ENCODE results near the gene ANO1.

Gene ANO1

DNA sequence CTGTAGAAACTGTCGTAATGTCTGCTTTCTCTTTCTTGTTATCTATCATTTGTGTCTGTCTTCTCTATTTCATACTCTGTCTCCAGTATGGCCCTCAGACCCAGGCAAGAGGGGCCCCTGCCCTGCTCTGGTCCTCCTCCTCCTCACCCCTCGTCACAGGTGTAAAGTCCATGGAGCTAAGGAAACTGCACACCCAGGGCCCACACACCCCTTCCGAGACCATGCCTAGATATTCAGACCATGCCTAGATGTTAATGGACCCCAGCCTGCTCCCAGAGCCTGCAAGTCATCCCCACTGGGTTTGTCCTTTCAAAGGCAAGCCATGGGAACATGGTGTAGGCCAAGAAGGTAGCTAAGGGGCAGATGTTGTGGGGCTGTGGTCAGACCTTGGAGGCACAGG lies 24.1 kb upstream of the ANO1 start:
- no peak for DNase-seq

DNA sequence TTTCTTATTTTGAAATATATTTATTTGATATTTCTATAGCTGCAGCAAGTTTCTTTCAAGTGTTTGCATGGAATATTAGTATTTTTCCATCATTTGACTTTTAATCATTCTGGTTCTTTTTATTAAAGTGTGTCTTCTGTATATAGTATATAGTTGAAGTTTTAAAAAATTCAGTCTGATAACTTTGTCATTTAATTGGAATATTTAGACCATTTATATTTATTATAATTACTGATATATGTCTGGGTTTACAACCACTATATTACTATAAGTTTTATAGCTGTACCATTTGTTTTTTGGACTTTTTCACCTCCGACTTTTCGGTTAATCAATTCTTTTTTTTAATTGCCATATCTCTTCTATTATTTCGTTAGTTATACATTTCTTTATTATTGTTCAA lies 22.7 kb upstream of the ANO1 start:
- no peak for DNase-seq

DNA sequence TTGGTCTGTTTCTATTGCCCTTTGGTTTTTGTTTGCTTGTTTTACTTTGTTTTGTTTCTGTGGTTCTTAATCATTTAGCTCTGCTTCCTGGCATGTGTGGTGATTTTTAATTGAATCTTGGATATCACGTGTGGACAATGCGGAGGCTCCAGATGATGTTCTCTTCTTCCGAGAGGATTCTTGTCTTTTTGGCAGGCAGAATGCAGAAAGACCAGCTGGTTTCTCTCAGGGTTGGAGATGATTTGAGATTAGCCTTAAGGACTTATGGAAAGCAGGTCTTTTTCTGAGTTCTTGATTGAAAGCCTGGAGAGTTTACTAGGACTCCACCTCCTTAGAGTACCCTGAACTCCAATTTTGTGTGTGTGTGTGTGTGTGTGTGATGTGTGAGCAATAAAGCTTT lies 21.0 kb upstream of the ANO1 start:
- no peak for DNase-seq

DNA sequence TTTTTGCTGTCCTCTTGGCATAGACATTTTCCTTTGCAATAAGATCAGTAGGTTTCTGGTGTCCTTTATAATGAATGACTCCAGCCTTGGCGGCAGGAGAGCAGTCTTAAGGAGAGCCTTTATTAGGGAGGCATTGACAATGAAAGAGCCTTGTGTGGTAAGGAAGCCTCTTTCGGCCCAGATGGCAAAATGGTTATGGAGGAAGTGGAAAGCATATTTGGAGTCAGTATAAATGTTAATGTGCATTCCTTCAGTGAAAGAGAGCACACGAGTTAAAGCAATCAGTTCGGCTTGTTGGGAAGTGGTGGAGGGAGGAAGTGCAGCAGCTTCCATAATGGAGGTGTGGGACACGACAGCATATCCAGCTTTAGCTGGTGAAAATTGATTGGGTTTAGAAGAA lies 18.1 kb upstream of the ANO1 start:
- DNase-seq, result no peak

DNA sequence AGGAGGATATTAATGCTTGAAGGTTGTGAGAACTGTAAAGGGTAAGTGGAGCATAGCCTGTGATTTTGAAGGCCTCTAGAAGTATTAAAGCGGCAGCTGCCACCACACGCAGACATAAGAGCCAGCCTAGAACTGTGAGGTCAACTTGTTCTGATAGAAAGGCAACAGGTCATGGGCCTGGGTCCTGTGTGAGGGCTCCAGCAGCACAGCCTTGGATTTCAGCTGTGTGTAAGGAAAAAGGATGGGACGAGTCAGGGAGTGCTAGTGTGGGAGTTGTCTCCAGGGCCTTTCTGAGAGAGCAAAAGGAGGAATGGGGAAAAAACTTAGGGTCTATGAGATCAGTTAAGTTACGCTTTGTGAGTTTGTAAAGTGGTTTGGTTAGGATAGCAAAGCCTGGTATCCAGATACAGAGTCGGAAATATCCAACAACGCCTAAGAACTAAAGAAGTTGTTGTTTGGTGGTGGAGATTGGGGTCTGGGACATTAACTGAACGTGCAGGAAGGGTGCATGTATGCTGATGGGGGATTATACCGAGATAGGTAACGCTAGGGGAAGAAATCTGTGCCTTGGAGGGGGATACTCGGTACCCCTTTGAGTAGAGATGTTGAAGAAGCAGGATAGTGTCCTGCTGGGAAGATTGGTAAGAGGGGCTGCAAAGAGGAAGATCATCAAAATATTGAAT lies 17.4 kb upstream of the ANO1 start:
- DNase-seq, result no peak

DNA sequence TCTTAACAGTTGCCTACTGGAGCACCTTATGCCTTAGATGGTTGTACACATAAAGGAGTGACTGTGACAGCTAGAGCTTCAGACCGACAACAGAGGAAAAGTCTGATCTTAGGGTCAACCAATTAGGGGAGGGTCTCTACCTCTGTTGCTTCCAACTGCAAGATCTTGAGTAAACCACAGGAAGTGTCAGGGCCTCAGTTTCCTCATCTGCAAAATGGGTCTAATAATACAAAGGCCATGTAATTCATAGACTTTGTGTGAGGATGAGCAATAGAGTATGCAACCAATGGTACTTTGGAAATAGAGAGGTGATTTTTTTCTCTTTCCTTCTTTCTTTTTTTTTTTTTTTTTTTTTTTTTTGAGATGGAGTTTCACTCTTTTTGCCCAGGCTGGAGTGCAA lies 16.4 kb upstream of the ANO1 start:
- no peak for DNase-seq

DNA sequence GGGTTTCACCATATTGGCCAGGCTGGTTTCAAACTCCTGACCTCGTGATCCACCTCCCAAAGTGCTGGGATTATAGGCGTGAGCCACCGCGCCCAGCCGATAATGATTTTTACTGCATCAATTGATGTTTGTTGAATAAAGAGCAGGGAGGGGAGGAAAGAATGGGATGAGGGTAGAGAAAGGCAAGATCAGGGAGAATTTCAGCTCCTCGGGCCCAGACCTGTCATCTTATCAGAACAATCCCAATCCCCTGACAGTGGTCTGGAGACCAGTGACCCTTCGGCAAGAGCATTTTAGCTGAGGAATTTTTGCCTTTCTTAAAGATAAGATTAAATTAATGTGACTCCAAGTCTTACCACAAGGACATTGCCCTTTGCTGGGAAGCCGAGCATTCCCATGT lies 15.0 kb upstream of the ANO1 start:
- no peak for DNase-seq

DNA sequence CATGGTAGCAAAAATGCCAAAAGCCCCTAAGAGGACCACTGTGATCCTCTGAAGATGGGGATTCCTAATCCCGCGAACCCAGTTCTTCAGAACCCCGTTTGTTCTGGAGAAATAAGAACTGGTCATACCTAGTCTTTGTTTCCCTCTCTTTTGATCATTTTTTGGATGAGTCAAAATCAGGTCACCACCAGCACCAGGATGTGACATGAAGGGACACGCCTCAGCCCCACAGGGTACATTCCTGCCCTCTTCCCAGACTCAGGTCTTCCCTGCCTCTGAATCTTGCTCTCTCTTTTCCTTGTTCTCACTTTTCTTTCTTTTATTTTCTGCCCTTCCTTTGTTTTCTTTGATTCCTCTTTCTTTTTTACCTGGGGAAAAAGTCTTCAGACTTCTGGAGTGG lies 14.6 kb upstream of the ANO1 start:
- no peak for DNase-seq

DNA sequence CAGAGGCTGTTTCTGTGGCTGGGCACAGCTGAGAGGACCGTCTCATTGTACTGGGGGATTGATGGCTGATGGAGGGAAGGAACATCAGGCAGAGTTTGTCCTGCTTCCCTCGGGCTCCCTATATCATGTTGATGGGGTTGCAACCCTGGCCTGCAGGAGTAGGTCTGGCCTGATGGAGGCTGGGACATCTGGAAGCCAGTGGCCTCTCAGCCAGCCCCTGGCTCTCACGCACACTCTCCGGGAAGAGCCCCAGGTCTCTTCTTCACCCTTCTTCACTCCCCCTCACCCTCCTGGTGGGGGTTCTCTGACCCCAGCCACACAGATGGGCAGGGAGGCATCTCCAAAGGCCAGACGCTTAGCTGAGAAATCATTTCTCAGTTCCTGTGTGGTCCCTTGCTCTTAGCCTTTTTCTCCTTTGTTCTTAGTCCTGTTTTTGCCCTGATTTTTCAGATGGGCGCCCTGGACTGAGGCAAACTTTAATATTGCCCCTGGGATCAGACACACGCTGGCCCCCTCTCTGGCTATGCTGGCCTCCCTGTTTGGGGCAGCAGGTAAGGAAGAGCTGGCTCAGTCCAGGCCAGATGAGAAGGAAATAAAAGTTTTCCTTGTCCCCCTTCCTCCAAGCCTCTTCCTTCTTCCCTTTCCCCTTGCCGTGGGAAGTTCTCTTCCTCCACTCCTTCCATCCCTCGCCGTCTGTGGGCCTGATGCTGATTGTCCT lies 13.9 kb upstream of the ANO1 start:
- no peak for DNase-seq

DNA sequence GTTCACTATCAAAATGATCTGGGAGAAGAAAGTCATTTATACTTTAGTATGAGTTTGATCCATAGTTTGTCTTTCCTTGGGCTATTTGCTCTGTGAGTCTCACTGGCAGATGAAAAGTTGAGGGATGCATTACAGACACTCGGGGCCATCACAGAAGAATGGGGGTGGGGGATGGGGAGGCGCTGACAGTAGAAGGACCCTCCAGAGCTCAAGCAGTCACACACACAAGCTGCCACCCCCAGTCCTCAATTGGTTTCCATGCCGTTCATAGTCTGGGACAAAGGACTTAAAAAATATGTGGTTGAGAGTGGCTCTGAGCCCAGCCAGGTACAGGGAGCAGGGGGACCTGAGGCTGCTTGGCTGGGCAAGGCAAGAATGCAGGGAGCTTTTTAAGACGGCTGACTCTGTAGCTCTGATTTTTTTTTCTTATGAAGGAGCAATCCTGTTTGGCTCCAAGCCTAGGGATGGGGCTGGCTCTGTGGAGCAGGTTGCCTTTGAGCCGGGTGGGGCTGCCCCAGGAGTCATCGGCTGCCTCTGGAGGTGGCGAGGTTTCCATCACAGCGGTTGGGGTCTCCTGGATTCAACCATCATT lies 13.3 kb upstream of the ANO1 start:
- DNase-seq, result no peak

DNA sequence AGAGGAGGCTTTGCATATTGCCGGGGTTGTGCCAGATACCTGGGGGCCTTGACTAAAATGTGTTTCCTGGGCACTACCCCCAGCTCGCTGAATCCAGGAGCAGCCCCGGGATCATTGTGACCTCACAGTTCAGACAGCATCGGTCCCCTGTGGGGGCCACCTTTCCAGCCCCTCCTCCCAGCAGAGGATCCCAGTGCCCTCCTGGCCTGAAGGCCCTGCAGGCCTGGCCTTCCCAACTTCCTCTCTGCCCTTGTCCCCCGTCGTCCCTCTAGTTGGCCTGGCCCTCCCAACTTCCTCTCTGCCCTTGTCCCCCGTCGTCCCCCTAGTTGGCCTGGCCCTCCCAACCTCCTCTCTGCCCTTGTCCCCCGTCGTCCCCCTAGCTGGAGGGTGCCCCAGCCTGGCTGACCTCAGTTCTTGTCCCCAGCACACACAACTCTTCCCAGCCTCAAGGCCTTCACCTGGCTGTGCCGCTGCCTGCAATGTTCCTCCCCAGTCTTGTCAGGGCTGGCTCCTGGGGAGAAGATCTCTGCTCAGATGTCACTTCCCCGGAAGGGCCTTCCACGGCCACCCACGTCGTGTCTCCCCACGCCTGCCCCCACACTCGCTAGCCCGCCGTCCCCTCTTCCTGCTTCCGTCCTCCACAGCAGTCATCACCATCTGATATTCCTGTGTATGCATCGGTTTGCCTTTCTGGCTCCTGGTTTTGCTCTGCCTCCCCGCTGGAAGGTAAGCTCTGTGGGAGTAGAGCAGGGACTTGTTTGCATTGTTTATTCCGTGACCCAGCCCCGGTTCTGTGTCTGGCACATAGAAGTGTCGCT lies 12.6 kb upstream of the ANO1 start:
- no peak for DNase-seq

DNA sequence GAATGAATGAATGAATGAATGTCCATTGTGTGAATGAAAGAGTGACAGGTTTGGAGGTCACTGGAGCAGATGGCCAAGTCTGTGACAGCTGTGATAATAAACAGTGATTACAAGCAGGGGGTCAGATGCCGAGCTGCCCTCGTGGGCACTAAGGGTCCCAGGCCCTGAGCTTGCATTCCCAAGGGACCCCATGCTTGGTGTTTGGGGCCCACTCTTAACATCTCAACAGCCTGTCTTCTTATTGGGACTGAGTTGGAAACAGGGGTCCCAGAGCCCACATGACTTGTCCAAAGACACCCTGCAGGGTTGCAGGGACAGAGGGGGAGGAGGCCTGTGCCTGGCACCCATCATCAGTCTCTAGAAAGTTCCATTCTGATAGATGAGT lies 12.0 kb upstream of the ANO1 start:
- DNase-seq, result no peak

DNA sequence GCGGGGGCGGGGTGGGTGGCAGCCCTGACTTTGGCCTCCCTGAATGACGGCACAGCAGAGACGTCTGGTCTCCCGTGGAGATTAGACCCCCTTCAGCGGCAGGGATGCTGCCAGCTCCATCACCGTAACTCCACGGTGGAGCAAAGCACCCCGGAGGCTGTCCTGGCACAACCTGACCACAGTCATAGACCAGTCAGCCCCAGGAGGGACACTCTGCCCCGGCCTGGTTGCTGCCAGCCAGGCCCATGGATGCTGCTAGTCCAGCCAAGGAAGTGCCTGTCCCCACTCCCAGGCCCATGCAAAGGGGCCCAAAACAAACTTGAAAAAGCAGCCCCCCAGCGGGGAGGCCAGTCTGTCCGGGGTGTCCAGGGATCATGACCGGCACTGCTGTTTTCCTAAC lies 11.5 kb upstream of the ANO1 start:
- no peak for DNase-seq

DNA sequence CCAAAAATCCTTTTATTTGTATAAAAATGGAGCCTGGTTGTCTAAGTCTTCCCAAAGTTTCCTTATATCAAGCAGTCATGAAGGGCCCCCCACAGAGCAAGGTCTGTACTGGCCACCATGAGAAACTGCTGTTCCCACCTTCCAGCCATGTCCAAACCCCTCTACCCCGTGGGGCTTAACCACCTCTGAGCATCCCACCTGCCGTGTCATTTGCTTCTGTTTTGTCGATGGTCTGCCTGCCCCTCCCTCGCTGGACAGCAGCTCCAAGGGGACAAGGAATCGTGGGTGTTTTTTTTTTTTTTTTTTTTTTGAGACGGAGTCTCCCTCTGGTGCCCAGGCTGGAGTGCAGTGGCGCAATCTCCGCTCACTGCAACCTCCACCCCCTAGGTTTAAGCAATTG lies 11.1 kb upstream of the ANO1 start:
- DNase-seq, result no peak

DNA sequence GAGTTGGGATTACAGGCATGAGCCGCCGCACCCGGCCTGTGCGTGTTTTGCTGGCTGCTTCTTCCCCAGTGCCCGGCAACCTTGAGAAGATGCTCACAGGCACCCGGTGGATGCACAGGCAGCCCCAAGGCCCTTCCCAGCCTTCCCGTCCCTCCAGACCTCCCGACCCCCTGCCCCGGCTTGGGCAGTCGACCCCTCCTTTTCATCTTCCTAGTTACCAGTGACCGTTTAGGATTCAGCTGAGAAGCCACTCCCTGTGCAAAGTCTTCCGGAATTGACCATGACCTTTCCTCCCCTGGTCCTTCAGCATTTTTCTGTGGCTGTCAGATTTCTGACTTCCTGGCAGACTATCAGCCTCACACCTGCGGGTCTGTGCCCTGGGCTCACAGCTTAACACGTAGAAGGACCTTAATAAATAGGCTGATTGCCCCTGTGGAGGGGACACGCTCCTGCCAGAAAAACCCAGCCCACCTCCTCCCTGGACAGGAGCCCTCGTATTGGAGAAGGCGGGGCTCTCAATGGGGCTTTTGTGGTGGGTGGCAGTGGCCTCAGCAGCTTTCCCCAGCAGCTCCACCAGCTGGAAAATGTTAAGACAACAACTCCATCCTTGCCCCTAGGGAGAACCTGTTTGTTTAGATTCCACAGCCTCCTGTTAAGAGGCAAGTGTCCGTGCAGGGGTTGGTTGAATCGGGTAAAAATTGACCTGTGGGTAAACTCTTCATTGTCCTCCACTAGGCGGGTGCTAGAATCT lies 10.4 kb upstream of the ANO1 start:
- DNase-seq, result peak; percentile 55

DNA sequence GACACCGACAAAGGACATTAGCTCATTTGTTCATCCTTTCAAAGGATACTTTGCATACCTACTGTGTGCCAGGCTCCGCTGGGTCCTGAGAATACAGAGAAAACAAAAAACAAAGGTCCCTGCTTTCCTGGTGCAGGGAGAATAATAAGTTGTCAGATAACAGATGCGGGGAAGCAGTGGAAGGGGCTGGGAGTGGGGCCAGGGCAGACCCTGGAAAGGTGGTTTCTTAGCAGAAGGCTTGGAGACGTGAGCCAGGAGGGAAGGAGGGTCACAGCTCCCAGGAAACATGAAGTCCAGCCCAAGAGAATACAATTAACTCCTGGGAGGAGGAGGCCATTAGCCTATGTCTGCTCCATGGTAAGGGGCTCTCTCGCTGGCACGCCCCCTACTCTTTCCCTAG lies 9.8 kb upstream of the ANO1 start:
- no peak for DNase-seq

DNA sequence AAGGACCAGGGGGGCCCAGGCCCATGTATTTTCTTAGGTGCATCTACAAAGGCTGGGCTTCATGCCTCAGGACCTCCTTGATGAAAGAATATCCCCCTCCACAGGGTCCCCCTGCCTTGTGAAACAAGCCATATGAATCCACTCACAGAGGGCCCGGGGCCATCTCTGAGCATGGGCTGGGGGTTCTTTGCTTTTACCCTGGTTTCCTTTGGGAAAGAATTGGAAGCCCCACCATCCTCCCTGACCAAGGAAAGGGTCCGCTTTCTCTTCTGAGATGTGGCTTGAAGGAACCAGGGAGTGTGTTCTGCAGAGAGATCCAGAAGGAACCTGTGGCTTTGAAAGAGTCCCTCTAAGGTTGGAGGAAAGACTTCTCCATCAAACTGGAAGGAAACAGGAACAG lies 9.2 kb upstream of the ANO1 start:
- DNase-seq, result no peak

DNA sequence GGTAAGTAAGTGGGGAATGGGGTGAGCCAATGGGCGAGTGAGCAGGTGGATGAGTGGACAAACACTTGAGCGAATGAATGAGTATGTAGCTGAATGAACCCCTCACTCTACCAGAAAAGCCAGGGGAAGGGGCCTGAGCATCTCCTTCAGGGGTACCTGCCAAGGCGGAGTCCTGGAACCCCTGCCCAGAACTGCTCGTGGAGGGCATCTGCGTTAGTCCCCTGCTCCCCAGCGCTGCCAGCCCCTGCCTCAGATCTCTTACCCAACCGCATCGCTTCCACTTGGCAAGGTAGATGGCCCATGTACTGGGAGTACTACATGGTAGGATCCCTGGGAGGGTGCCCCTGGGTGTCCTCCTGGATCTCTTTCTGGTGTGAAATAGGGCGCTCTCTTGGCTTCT lies 7.4 kb upstream of the ANO1 start:
- DNase-seq, result no peak

DNA sequence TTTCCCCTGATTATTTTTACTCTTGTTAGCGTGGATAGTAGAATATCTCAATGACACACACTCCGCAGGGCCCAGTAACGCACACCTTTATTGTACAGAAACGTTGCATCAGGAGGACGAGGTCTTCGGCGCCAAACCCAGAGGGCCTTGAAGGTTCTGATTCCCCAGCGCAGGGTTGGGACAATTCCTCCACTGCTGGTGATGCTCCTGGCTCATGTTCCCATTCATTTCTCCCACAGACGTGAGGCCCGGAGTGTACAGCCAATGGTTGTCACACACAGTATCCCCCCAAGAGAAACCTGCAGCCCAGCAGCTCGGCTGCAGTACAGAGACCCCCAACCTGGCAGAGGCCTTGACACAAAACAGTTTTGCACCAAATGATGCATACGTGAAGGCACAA lies 6.1 kb upstream of the ANO1 start:
- DNase-seq, result no peak

DNA sequence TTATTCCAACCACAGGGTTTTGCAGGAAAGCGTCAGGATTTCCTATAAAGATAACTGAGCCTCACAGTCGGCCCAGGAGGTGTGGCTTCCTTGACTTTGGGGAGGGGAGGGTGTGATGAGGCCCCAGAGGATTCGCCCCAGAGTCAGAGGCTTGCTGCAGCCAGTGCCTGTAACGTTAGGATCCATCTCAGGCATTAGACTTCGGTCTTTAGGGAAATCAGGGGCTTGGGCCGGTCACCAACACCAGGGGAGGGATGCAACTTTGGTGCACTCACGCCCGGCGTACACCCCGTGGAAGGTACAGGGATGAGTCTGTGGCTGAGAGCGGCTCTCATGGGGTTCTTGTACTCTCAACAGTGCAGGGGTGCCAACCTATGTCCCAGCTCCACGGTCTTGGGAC lies 5.7 kb upstream of the ANO1 start:
- DNase-seq, result no peak

DNA sequence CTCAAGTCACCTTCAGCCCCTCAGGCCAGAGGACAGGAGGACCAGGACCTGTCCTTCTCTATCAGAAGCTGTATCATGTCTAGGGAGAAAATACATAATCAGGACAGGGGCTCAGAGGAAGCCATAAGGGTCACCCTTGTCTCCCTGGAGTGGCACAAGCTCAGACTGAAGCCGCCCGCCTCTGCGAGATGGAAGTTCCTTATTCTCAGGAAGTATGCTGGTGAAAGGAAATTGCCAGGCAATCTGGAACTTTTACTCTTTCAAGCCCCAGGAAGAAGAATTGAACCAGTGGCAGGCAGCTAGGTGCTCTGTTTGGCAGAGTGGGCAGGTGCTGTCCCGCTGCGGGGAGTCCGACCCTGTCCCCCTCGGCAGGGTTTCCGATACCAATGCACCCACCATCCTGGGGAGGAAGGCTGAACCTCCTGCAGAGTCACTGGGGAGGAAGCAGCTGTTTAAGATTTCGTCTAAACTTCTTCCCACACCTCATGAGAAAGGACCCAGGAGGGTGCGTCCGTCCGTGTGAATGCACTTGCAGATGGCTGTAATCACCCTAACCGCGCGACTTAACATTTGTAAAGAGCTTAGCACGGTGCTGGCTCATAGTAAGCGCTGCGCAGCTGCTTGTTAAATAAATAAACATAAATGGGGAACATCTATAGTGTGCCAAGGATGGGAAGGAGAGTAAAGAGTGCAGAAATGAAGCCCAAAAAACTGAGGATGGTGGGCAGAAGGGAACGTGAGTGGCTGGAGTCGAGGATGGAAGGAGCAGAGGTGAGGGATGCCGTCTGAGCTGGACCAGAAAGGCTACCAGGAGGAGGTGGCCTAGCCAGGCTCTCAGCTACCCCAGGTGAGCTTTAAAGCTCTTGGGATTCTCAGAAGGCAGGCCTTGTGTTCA lies 5.0 kb upstream of the ANO1 start:
- DNase-seq, result peak; percentile 47

DNA sequence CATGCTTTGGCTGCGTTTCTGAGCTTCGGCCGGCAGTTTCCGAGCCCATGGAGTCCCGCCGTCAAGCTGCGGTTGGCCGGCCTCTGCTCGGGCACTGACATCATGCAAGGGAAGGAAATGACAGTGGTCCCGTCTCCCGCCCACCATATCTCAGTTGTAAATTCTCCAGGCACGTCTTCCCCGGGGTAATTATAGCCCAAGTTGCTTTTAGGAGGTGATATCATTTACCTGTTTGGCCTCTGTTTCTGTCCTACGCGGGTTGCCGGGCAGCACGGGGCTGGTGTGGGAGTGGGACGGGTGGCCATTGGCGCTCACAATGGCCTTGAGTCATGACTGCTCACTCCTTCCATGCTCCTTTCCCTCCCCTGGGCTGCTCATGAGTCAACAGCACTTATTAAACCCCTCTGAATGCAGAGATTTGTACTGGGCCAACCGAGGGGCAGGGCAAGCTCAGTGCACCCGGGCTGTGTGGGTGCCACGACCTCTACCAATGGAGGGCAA lies 4.2 kb upstream of the ANO1 start:
- DNase-seq, result no peak

Measured in NCI-H345 (cell line).